Right lobe of liver (tissue), 4 donors: ENCODE data around the gene PRICKLE4.

Source experiments
- POLR2A ChIP-seq: fragments of 450-650 bp; IDR thresholded peaks from one replicate; pipeline ENCODE4 v1.6.1; 2017; ENCODE audit warnings: antibody characterized with exemption, mild to moderate bottlenecking
- TF ChIP-seq, protein P1 (sequence below), 4 donors: fragments of 200-600 bp in 3 of 4; fragments of 450-650 bp in 1 of 4; IDR thresholded peaks; one replicate each; pipeline versions ENCODE4 v1.5.1 to v1.8.0; 2016 to 2022; ENCODE audit warnings: antibody characterized with exemption in 4 of 4, mild to moderate bottlenecking in 2 of 4
- donor health status: DM: no; HTN: no; CAD: no.
- donor health status: DM: no; HTN: no; CAD: no.
- donor health status: DM: no; HTN: yes; CAD: no.

DNA sequence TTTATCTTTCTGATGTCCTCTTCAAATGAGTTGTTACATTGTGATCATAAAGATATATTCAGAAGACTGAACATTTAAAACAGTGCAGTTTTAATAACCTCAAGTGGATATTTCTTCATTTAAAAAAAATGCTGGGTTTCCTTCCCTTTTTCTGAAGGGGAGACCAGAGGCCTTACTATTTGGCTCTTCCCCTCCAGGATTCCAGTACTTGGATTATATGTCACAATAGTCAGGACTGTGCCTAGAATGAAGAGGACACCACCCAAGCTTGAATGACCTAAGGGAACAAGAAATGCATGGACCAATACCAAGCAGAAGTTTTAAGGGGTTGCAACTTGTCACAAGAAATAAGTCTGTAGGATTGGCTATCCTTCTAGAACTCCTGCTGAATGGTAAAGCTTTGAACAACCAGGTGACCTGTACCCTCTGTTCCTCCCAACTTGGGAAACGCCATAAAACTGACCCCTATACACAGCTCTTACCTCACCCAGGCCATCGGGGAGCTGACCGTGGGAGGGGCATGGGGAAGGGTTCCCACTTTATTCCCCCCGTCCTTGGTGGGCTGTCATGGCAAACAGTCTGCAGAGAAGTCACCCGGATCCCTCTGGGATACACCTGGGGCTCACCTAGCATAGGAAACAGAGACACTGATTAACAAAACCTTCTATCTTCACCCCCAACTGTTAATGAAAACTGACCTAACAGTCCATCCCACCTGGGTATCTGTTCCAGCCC is 2.9 kb upstream of the PRICKLE4 start:
- TF ChIP-seq, protein P1, sequence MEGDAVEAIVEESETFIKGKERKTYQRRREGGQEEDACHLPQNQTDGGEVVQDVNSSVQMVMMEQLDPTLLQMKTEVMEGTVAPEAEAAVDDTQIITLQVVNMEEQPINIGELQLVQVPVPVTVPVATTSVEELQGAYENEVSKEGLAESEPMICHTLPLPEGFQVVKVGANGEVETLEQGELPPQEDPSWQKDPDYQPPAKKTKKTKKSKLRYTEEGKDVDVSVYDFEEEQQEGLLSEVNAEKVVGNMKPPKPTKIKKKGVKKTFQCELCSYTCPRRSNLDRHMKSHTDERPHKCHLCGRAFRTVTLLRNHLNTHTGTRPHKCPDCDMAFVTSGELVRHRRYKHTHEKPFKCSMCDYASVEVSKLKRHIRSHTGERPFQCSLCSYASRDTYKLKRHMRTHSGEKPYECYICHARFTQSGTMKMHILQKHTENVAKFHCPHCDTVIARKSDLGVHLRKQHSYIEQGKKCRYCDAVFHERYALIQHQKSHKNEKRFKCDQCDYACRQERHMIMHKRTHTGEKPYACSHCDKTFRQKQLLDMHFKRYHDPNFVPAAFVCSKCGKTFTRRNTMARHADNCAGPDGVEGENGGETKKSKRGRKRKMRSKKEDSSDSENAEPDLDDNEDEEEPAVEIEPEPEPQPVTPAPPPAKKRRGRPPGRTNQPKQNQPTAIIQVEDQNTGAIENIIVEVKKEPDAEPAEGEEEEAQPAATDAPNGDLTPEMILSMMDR (IDR thresholded peaks at IDR 0.05): no peak
- TF ChIP-seq POLR2A: no peak
